Smooth muscle cell of the brain vasculature (primary cell): ENCODE measurements around the gene TIFAB.
"Not testable (repeated sequence)": the region's sequence is repeated elsewhere in the genome, so short reads cannot be mapped to it uniquely, and the experiment has no call there.

Experiments
- DNase-seq: peaks from one replicate; pipeline ENCODE4 v3.0.0-alpha.2; 2012; ENCODE audit warnings: low read depth, low spot score

The TIFAB gene

DNA sequence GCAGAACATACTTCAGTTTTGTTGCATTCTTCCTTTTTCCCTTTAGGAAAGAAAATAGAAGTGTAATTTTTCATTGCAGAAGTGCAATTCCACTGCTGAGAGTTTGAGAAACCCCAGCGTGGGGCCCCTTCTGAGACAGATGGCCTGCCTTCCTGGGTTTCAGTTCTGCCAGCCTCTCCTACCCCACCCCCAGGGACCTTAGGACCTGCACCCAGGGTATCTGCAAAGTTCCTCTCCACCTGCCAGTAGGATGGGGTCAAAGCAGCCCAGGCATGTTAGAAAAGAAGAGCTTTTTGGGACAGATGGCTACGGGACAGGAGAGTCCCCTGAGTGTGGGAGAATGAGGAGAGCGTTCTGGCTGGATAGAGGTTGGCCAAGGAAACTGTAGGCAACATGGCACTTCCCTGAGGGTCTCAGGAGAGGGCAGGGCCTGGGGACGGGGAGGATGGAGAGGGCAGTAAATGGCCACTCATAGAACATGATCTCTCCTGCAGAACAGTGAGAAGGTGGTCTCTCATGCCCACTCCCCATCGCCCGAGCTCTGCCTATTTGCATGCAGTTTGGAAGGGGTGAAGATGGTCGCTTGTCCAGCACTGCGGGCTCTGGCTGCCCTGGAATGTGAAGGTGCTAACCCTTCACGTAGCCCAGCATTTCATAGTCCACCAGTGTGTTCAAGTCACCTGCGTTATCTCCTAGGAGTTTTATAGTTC, at the start of gene TIFAB:
TSS of gene TIFAB (minus strand) at position 31 of the 710 bp plus-strand sequence. CDS start 2,412 bp downstream, outside the sequence.
- no peak for DNase-seq

DNA sequence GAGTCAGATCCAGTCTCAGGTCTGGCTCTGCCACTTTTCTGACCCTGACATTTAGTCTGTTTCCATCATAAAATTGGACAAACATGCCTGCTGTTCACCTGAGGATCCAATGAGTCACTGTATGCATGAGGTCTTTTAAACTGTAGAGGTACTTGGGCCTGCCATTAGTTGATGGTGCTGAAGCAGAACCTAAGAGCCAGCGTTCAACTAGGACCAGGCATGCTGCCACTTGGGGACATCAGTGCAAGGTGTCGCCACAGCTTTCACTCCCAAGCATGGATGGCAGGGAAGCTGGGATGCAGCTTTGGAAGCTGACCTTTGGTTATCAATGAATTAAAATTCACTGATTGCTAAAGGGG, 46.5 kb upstream of the TIFAB start:
- no peak for DNase-seq

DNA sequence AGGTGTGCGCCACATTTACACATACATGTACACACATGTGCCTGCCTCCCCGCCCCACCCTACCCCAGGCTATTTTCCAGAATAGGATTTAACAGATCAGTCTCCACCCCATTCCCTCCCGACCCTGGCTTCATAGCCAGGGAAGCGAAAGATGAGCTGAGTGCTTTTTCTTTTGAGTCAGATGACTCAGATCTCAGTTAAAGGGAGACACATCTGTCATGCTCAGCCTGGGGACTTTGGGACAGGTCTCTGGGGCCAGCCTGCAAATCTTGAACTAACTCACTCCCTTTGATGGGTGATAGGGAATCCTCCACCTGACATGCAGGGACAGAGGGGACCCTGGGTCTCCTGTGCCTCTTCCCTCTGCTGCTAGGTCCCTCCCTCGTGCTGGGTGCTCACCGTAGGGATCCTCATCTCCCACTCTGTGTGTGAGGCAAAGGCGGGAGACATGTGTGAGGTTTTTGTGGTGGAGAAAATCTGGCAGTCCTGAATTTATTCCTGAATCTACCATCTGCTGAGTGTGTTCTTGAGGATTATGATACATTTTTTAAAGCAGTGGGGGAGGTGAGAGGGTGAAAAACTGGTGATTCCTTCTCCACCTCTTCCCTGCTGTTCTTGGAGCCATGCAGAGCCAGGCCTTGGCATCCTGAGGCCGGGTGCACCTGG, 46.0 kb upstream of the TIFAB start:
- DNase-seq = no peak

DNA sequence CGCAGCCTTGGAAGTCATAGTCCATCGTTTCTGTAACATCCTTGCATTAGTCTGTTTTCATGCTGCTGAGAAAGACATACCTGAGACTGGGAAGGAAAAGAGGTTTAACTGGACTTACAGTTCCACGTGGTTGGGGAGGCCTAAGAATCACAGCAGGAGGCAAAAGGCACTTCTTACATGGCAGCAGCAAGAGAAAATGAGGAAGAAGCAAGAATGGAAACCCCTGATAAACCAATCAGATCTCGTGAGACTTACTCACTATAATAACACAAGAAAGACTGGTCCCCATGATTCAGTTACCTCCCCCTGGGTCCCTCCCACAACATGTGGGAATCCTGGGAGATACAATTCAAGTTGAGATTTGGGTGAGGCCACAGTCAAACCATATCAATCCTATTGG, 43.4 kb upstream of the TIFAB start:
- not testable (repeated sequence) for DNase-seq

GRCh38 chr5:135494196-135494595, 42.0 kb upstream of the TIFAB start:
- DNase-seq = no peak

GRCh38 chr5:135493406-135494180, 41.4 kb upstream of the TIFAB start:
- DNase-seq = no peak

DNA sequence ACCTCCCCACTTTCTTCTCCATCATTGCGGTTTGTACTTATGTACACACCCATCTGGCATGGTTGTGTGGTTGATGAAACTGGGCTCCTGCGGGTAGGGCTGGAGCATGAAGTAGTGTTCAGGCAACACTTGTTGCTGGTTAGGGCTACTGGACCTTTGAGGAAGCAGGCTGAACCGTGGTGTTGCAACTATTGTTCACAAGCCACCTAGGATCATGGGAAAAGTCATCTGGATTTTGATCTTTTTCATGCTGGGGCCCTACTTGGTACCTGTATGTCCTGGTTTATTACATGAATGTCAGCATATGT, 40.1 kb upstream of the TIFAB start:
- DNase-seq = no peak

DNA sequence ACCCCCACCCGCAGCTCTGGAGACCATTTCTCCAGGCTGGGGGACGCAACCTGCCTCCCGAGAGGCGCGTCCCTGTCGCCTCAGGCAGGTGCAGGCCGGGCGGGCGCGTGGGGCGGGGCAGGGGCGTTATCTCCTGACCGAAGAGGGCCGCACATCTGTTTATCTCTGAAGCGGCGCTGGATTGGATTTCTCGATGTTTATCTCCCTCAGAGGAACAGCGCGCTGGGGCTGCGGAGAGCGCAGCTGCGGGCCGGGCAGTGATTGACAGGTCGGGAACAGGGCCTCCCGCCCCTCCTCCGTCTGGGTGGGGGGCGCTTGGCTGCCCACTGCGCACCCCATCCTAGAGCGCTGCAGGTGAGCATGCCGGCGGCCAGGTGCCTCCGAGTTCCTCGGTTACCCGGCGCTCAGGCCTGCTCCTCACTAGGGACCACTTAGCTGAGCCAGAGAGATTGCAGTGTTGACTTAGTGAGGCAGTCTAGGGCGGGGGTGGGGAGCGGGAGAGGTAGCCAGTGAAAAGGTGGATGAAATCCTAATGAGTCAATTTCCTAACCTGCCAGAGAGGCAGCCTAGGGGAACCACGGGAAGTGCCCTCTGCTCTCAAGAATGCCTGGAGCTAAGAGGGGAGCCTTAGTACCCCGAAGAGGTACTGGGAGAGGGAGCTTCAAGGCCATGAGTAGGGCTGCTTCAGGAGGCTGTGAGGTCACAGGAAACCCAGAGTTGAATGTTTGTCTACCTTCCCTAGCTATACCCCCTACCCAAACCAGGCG, 39.6 kb upstream of the TIFAB start:
- DNase-seq = no peak

- DNase-seq = no peak
Measured at GRCh38 chr5:135491038-135491551, 38.9 kb upstream of the TIFAB start.

- no peak for DNase-seq
Measured at GRCh38 chr5:135490245-135491037, 38.3 kb upstream of the TIFAB start.

DNA sequence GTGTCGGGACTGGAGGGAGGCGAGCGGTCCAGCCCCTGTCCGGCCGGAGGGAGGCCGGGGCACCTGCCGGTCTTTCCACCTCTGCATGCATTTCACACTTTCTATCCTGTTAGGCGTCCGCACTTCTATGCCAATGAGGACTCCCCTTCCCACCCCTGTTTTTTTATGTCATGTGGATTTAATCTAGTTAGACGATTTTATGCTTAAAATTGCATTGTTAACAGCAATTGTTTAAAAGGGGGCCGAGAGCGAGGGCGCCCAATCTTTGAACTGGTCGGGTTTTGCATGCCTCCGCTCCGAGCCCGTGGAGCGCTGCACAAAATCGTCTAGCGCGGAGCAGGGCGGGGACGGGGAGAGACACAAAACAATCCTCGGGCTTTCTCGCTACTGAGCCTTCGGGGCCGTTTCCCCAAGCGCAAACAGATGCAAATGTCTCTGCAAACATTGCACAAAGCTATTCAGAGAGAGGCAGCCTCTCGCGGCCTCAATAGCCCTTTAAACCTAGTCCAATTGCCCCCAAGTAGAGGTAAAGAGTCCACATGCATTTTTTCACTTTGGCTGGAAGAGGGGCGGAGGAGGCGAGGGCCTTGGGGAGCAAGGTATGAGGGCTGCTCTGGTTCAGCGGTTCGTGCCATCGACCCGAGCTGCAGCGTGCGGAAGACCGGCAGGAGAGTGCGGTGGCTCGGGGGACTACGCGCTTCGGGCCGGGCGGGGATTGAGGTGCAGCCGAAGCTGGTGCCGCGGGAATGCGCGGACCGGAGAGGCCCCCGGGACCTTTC, 37.5 kb upstream of the TIFAB start:
- no peak for DNase-seq

DNA sequence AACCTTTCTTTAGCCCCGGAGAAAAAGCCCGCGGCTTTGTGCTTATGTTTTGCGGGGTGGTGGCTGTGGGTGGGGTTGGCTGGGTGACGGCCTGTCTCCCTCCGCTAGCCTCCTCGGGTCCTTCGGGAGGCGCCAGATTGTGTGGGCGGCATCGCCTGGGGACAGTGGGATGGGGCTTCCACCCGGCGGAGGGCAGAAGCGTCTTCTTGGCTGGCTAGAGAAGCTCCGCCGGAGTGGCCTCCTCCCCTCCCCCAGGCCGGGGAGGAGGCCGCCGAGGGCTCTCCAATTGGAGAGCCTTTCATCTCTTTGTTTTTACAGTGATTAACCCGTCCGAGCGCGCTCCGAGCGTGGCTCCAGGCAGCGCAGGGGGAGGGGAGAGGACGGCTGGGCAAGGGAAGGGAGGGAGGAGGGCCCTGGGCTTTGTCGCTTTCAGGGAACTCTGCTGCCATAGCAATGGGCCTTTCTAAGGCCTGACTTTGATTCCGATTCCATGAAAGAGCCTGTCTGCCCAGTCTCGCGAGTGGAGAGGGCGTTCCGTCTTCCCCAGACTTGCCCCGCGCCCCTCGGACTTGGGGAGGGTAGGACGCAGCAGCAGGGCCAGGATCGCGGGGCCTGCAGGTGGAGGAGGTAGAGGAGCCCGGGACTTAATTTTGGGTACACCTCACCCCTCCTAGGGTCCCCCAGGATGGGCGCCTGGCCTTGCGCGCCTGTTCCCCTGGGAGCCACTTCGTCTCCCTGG, 36.7 kb upstream of the TIFAB start:
- peak; percentile 17 for DNase-seq

DNA sequence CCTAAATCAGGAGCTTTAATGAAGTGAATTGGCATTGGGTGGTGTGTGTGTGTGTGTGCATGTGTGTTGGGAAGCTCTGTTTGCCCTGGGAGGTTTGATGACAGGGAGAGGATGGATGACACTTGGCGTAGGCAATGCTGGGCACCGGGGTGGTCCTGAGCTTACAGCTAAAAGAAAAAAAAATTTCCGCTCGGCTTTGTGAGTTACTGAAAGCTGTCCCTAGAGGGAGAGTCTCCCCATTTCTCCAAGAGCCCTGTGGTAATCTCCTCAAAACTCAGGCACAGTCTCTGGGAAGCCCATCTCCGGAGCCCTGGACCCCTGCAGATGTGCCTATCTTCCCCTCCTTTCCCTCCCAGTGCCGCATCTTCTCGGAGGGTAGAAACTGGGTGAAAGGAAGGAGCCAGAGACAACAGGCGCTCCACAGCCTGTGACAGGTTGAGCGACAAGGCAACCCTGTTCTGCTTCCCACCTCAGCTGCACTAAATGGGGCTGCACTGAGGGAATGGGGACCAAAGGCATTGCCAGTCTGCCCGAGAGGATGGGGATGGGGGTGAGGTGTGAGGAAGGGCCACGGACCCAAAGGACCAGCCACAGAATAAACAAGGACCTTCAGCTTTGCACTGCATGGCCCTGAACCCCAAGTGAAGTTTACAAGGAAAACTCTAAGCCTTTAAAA, 35.8 kb upstream of the TIFAB start:
- DNase-seq = no peak

- no peak for DNase-seq
Measured at GRCh38 chr5:135487037-135487395, 34.9 kb upstream of the TIFAB start.

DNA sequence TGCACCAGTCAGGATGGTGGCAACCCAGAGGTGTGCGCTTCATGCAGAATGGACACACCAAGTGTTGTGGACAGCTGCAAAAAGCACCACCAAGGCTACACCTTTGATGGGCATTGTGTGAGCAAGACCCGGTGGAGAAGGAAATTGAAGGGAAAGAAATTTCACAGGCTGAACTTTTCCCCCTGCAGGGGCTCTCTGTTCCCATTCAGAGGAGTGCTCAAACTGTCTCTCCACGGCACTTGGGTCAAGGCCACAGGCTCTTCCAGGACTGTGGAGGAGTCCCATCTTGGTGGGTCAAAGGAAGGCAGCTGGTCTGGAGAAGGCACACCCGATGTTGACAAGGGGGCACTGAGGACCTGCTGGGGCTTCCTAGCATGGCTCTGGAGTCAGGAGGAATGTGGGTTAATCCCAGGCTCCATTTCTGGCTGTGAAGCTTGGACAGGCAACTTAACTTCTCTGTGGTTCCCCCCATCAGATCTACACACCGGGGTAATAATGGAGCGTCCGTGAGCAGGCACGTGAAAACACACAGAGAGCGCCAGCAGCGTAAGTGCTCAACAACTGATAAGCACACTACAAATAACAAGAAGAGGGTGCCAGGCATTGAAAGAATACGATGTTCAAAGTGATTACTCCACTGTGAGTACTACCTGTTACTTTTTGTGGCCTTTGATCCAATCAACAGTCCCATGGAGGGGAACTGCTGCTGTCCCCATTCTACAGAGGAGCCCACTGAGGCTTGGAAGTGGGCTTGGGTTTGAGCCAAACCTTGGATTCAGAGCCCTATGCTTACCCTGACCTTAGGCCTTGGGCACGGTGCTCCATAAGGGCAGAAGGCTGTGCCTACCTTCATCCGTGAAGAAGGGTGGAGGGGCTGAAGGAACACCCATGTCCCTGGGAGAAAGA, 34.2 kb upstream of the TIFAB start:
- no peak for DNase-seq

DNA sequence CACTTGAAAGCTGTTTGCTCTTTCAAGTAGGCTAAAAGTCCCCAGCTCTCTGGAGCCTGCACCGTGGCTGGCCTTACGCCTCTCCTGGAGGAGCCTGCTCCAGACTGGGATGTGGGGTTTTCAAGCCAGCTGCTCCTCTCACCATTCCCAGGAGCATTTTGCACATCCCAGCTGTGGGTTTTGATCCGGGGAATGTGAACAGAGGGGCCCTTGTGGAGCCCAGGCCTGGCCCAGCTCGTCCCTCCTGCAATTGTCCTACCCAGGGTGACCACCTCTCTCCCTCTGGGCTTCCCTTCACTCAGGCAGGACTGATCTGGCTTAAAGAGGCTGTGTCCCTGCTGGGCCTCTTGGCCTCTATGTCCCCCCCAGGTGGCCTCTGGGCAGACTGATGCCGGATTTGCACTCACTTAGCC, 32.5 kb upstream of the TIFAB start:
- DNase-seq = no peak

DNA sequence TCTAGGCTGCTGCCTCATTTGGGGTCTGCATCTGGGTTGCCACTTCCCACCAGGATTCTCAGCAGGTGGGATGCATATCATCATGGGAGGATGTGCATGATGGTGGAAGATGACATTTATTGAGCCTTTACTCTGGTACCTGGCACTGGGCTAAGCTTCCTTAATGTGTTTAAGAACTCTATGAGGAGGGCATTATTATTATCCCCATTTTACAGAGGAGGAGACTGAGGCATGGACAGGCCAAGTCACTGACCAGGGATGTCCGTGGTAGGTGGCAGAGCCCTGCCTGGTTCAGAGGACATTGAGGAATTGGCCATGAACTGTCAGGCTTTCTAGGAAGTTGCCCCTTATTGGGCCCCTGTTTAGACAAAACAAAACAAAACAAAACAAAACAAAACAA, 31.1 kb upstream of the TIFAB start:
- DNase-seq = no peak

- DNase-seq = no peak
Measured at GRCh38 chr5:135482381-135482933, 30.3 kb upstream of the TIFAB start.
